ENCODE results near the gene OR5B21. TPM values are rescaled to one million over a fixed set of nuclear protein-coding genes. Genes with fewer than 3 reads are reported as not detected.

OR5B21 gene
- not detected in 2 replicates for total RNA-seq

GRCh38 chr11:58508005-58508404, at the start of gene OR5B21:
Gene OR5B21 (minus strand): TSS chr11:58508105. CDS start chr11:58508105, 0 bp downstream.

Other genes with a start within 250 kb of the OR5B21 start
- not detected in 2 replicates for gene OR10W1, start 239.8 kb downstream of the OR5B21 start, total RNA-seq
- not detected in 2 replicates for gene OR5B17, start 149.0 kb downstream of the OR5B21 start, total RNA-seq
- gene OR5B3, start 101.2 kb downstream of the OR5B21 start, total RNA-seq: not detected in 2 replicates
- gene OR5B2, start 80.0 kb downstream of the OR5B21 start, total RNA-seq: not detected in 2 replicates
- not detected in 2 replicates for gene OR5B12, start 65.9 kb downstream of the OR5B21 start, total RNA-seq
- gene LPXN, start 67.8 kb upstream of the OR5B21 start, total RNA-seq: 10.9 and 17.1 TPM in 2 replicates
- gene ZFP91, start 71.0 kb upstream of the OR5B21 start, total RNA-seq: 57.8 and 58.9 TPM in 2 replicates
- gene CNTF, start 114.6 kb upstream of the OR5B21 start, total RNA-seq: 2.9 and 3.4 TPM in 2 replicates
- not detected in 2 replicates for gene GLYAT, start 223.8 kb upstream of the OR5B21 start, total RNA-seq